GM21360 (cell line): Measurements from ENCODE around the gene CADM4.
"Not testable (repeated sequence)": the region's sequence is repeated elsewhere in the genome, so short reads cannot be mapped to it uniquely, and the experiment has no call there.

Source experiments
- ATAC-seq: cut with Tn5 transposase; IDR thresholded peaks from one replicate; pipeline ENCODE4 v1.9.1; 2021; ENCODE audit warnings: mild to moderate bottlenecking, moderate library complexity; ENCODE audit not compliant: unreplicated experiment

CADM4 gene

GRCh38 chr19:43639519-43640423 is at the start of gene CADM4:
CADM4 (minus strand) TSS chr19:43639850; CDS start chr19:43639790, 60 bp downstream.
- ATAC-seq: no peak

GRCh38 chr19:43688059-43688701 is 48.5 kb upstream of the CADM4 start:
- ATAC-seq: no peak

DNA sequence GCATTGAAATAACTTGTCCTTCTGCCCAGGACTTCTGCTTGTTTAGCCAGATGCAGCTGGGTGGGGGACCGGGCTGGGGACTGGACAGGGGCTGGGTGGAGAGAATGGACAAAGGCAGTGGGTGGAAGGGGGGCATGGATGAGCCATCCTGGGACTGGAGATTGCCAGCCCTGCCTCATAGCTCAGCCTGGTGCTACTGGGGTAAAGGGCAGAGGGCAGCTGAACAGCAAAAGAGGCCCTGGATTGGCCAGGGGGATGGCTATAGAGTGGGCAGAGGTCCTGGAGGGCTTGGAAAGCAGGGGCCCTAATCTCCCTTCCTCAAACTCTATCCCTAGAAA is 48.0 kb upstream of the CADM4 start:
- no peak for ATAC-seq

DNA sequence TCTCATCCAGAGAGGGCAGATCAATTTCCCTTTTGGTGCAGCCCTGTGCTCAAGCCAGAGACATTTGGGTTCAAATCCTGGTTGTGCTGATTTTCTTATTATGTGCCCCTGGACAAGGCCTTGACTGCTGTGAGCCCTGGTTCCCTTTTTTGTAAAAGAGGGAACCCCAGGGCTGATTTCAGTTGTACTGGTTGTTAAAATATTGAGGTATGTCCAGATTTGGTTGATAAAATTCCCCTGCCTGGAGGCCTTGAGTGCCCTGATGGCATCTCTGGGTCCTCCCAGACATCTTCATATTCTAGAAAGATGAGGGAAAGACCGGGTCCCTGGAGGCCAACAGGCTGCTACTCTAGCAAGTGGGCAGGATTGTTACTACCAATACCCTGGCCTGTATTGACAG is 44.7 kb upstream of the CADM4 start:
- no peak for ATAC-seq

GRCh38 chr19:43683905-43684304 is 44.3 kb upstream of the CADM4 start:
- ATAC-seq: no peak

DNA sequence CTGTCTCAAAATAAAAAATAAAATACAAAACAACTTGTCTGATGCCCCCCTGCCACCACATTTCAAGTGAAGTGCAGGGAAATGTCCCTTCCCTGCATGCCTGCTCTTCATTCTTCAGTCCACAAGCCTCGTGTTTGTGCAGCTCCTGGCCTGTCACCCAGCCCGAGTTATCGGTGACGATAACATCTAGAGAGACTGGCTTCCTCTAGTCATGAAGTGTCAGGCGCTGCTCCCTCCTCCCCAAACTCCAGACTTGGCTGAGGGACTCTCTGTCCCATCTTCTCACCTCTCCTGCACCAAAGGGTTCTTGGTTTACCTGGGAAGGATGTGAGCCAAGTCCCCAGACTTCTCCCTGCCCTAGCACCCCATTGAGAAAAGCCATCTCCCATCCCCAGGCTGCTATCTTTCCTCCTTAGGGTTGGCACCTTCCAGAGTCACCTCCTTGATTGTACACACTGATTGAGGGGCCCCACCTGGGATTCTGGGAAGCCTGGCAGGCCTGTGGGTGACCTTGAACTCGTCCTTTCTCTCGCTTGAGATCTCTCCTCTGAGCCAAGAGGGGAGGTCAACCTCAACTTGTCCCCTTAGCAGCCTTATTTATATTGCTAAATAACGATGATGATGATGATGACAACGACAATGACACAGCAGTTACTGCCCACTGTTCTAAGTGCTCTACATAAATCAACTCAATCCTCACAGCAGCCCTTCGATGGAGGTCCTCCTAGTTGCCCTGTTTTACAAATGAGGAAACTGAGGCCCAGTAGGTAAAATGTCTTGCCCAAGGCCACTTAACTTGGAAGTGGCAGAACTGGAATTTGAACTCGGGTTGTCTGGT is 43.4 kb upstream of the CADM4 start:
- ATAC-seq: no peak

- not testable (repeated sequence) for ATAC-seq
These were observed 42.6 kb upstream of the CADM4 start for GRCh38 chr19:43682269-43682668.

DNA sequence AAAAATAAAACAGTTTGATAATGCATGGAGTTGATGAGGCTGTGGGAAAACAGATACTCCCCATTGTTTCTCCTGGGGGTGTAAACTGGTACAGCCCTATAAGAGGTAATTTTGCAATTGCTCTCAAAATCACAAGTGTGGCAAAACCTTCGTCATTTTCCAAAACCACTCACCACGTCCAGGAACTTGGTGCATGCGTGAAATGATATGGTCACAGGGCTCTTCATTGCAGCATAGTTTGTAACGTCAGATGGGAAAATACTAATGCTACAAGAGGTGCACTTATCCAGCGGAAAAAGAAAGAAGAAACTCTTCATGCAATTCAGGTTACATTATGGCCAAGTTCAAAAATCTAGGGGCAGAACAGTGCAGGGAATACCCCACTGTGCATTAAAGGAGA is 42.2 kb upstream of the CADM4 start:
- ATAC-seq: no peak

GRCh38 chr19:43678512-43679261 is 39.0 kb upstream of the CADM4 start:
- no peak for ATAC-seq

- ATAC-seq: no peak
These were observed 36.3 kb upstream of the CADM4 start for GRCh38 chr19:43675906-43676305.

- ATAC-seq: no peak
These were observed 35.7 kb upstream of the CADM4 start for GRCh38 chr19:43675269-43675879.

DNA sequence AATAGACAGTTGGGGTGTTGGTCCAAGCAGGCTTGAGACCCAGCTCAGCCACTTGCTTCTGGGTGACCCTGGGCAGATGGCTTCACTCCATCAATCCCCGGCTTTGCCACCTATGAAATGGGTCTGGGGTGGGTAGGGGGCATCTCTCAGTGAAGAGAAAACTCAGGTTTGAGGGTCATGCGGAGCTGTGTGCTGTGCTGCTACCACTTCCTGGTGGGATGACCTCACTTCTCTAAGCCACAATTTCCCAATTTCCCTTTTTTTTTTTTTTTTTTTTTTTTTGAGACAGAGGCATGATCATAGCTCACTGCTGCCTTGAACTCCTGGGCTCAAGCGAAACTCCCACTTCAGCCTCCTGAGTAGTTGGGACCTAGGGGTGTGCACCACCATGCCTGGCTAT is 34.9 kb upstream of the CADM4 start:
- ATAC-seq: no peak

GRCh38 chr19:43674183-43674582 is 34.5 kb upstream of the CADM4 start:
- ATAC-seq: no peak

DNA sequence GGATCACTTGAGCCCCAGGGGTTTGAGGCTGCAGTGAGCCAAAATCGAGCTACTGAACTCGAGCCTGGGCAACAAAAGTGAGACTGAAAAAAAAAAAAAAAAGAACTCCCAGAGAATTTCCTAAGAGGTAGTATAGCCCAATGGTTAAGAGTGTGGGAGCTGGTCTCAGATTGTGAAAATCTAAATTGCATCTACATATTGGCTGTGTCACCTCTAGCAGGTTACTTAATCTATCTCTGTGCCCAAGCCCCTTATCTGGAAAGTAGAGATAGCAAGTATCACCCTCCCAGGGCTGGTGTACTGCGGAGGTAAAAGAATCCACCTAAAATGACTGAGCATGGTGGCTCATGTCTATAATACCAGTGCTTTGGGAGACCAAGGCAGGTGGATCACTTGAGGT is 34.0 kb upstream of the CADM4 start:
- ATAC-seq: no peak

GRCh38 chr19:43672061-43672679 is 32.5 kb upstream of the CADM4 start:
- ATAC-seq: no peak

DNA sequence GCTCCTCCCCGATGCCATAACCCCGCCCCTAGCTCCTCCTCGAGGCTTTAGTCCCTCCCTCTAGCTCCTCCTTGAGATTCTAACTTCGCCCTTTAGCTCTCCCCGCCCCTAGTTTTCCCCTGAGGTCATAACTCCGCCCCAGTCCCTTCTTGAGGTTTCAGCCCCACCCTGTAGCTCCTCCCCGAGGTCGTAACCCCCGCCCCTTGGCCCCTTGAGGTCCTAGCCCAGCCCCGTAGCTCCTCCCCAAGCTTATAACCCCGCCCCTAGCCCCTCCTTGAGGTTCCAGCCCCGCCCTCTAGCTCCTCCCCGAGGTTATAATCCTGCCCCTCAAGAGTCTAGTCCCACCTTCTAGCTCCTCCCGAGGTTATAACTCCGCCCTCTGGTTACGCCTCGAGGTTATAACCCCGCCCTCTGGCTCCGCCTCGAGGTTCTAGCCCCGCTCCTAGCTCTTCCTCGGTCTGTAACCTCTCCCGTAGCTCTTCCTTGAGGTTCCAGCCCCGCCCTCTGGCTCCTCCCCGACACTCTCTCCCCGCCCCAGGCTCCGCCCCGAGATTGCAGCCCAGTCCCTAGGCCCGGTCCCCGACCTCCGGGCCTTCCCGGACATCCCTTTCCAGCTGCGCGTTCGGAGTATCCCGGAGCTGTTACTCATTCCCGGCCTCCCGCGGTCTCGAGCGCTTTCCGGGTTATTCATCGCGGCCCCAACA is 28.9 kb upstream of the CADM4 start:
- peak; percentile 89 for ATAC-seq

DNA sequence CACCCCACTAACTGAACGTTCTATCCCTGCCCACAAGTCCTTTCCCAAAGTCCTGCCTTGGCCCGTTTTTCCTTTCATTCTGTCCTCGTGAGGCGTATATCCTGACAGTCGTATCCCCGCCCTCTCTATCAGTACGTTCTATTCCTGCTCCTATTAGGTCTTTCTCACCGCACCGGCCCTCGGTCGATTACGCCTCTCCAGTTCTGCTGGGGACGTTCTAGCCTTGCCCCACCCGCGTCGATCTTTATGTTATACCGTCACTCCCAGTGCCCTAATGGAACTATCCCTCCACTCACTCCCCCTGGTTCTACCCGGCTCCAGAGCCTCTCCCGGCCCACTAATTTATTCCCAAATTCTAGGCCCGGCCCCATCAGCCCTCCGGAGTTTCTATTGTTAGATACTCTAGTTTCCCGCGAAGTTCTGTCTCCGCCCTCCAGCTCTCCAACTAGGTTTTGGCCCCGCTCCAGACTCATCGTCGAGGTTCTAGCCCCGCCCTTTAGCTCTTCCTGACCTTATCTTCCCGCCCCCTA is 28.3 kb upstream of the CADM4 start:
- ATAC-seq: no peak

DNA sequence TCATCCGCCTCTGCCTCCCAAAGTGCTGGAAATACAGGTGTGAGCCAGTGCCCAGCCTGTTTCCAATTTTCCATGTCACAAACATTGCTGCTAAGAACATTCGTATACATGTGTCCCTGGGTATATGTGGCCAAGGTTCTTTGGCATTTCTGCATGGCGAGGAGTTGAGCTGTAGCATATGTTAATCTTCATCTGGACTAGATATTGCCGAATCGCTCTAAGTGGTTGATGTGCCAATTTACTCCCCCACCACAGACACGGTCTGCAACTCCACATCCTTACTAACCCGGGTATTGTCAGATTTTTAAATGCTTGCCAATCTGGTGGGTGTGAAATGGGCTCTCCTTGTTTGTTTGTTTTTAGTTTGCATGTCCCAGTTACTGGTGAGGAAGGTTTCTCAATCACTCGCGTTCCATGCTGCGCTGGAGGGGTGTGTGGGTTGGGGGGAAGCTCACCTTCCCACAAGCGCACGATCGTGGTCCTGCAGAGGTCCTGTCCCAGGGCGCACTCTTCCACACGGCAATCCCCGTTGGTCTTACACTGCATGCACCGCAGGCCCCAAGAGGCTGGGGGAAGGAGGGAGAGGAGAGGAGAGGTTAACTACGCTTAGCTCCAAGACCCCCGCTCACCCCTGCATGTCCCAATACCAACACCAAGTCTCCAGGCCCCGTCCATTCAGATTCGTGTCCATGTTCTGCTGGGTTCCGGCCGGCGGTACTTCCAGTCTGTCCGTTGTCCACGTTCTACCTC is 27.7 kb upstream of the CADM4 start:
- no peak for ATAC-seq
